Spleen (tissue), 11 donors: ENCODE measurements around the gene S1PR2. TPM values are rescaled to one million over a fixed set of nuclear protein-coding genes. Genes with fewer than 3 reads are reported as not detected.
A peak's percentile ranks its signal among the peaks of the same experiment; 100 is the strongest.

ENCODE experiments used
- DNase-seq: peaks from one replicate; pipeline ENCODE4 v3.0.0-alpha.2; 2020
- H3K27ac ChIP-seq, 8 donors: fragments of 200-600 bp; sonication (generic) in 7 of 8; 1 replicate in 4 of 8; 2 replicates in 4 of 8; pipeline versions ENCODE4 v1.5.0 to v1.8.0; 2016 to 2021; ENCODE audit warnings: inconsistent platforms in 4 of 8, mild to moderate bottlenecking in 4 of 8, moderate library complexity in 1 of 8
- H3K27me3 ChIP-seq, 7 donors: fragments of 200-600 bp; sonication (generic) in 6 of 7; replicated peaks in 1 of 7; 1 replicate in 4 of 7; 2 replicates in 3 of 7; pipeline versions ENCODE4 v1.5.0 to v1.8.0; 2016 to 2021; ENCODE audit warnings: inconsistent platforms in 3 of 7, mild to moderate bottlenecking in 1 of 7
- H3K36me3 ChIP-seq, 6 donors: fragments of 200-600 bp; sonication (generic) in 5 of 6; 1 replicate in 4 of 6; 2 replicates in 2 of 6; pipeline versions ENCODE4 v1.5.0 to v1.8.0; 2016 to 2021; ENCODE audit warnings: inconsistent platforms in 2 of 6
- H3K4me1 ChIP-seq, 6 donors: fragments of 200-600 bp; sonication (generic) in 5 of 6; 1 replicate in 3 of 6; 2 replicates in 3 of 6; pipeline versions ENCODE4 v1.5.0 to v1.8.0; 2016 to 2021; ENCODE audit warnings: inconsistent platforms in 3 of 6
- H3K4me3 ChIP-seq, 8 donors: fragments of 200-600 bp; sonication (generic) in 7 of 8; 1 replicate in 4 of 8; 2 replicates in 4 of 8; pipeline versions ENCODE4 v1.5.0 to v1.8.0; 2016 to 2021; ENCODE audit warnings: inconsistent platforms in 4 of 8, mild to moderate bottlenecking in 4 of 8, moderate library complexity in 2 of 8
- H3K9me3 ChIP-seq, 8 donors: fragments of 200-600 bp; sonication (generic) in 7 of 8; 1 replicate in 4 of 8; 2 replicates in 4 of 8; pipeline versions ENCODE4 v1.5.0 to v1.8.0; 2016 to 2021; ENCODE audit warnings: inconsistent platforms in 4 of 8
- POLR2A ChIP-seq, 3 donors: fragments of 450-650 bp; IDR thresholded peaks; one replicate each; pipeline ENCODE4 v1.5.1; 2017; ENCODE audit warnings: antibody characterized with exemption in 3 of 3, mild to moderate bottlenecking in 1 of 3
- POLR2AphosphoS5 ChIP-seq, 3 donors: sonication (generic); formaldehyde crosslinking; IDR thresholded peaks; one replicate each; pipeline ENCODE4 v1.5.1; 2017; ENCODE audit warnings: antibody characterized with exemption in 3 of 3
- WGBS, 5 donors: extraction: QIAGEN DNeasy Blood & Tissue Kit in 3 of 5; methylation state at CpG; one replicate each; pipeline versions ENCODE4 v1.1.5 to v1.1.7; 2013 to 2018; 5-methylcytosine and 5-hydroxymethylcytosine counted together
- intact Hi-C: fragments of 100-400 bp; cut with DNase I; formaldehyde crosslinking; loops from one replicate; pipeline ENCODE4 v1.15.0; 2023; ENCODE audit warnings: low total_unique reads
- polyA plus RNA-seq, 3 donors: library from polyadenylated mRNA; stranded (reverse); fragments of 200-250 nt; gene quantifications; one replicate each; pipeline ENCODE4 v1.2.1, GENCODE V29; 2013
- total RNA-seq, 7 donors: library from RNA; depleted of rRNA in 3 of 7; stranded (reverse); fragments of >200 nt in 3 of 7; fragmentation: NEBNext Ultra II Directional in 4 of 7; extraction: Animal tissue kit (Norgen Biotek cat#: 25700) in 4 of 7; gene quantifications; one replicate each; pipeline versions ENCODE4 v1.1.0 to v1.2.1, GENCODE V29; 2016 to 2021
- TF ChIP-seq, protein P1 (sequence below), 11 experiments: fragments of 200-600 bp in 7 of 11; fragments of 450-650 bp in 4 of 11; sonication (generic) in 4 of 11; IDR thresholded peaks in 8 of 11; conservative IDR thresholded peaks in 3 of 11; 1 replicate in 7 of 11; 2 replicates in 4 of 11; pipeline versions ENCODE4 v1.4.0 to v1.8.0; 2016 to 2021; ENCODE audit warnings: antibody characterized with exemption in 11 of 11, inconsistent platforms in 4 of 11, mild to moderate bottlenecking in 1 of 11
- donor health status: healthy with polysubstance abuse.
- donor health status: DM: no; HTN: no; CAD: no; lungs with moderate emphysema.
- donor health status: DM: no; HTN: no; CAD: no.
- donor health status: Bipolar disorder and iron deficiency.
- donor health status: healthy.
- donor health status: DM: no; HTN: no; CAD: no.
- donor health status: DM: yes; HTN: yes; CAD: no.

S1PR2 gene
- total and polyA plus RNA-seq, 10 donors = 1.4 to 6.1 (median 3.5) TPM

DNA sequence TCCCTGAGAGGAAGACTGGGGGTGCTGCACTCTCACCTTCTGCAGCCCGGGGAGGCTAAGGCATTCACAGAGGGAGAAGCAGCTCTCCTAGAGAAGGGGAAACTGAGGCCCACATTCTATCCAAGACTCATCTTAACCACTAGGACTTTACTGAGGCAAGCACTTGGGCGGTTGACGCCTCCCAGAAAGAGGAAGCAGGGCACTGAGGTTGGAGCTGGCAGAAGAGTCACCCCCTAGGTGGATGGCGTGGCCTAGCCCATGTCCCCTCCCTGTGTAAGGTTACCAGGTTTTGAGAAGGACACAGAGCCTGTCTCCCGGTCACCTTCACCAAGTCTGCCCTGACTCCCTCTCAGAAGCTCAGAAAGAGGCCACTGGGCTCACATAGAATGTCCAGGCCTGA, 2.7 kb downstream of the S1PR2 start:
- Histone ChIP-seq H3K4me1 (peaks cover 9 to 45% (median 26%) of the 10 kb centered on the region in 6 donors), H3K36me3 (peaks cover 0 to 14% (median 9%) of the 10 kb centered on the region in 6 donors), H3K27ac (no peak overlapping the region), H3K9me3 (no peaks in the 10 kb centered on the region), H3K4me3 (no peak overlapping the region), H3K27me3 (peaks cover 0 to 18% (median 0%) of the 10 kb centered on the region in 7 donors)
- DNase-seq = no peak
- WGBS, 5 donors = 53 to 81% (median 62%) methylated on average over 5 of the region's 5 CpGs
- TF ChIP-seq POLR2A (IDR thresholded peaks at IDR 0.05) = no peak
- TF ChIP-seq POLR2AphosphoS5 (IDR thresholded peaks at IDR 0.05) = no peak
- intact Hi-C loops = no loop called here

DNA sequence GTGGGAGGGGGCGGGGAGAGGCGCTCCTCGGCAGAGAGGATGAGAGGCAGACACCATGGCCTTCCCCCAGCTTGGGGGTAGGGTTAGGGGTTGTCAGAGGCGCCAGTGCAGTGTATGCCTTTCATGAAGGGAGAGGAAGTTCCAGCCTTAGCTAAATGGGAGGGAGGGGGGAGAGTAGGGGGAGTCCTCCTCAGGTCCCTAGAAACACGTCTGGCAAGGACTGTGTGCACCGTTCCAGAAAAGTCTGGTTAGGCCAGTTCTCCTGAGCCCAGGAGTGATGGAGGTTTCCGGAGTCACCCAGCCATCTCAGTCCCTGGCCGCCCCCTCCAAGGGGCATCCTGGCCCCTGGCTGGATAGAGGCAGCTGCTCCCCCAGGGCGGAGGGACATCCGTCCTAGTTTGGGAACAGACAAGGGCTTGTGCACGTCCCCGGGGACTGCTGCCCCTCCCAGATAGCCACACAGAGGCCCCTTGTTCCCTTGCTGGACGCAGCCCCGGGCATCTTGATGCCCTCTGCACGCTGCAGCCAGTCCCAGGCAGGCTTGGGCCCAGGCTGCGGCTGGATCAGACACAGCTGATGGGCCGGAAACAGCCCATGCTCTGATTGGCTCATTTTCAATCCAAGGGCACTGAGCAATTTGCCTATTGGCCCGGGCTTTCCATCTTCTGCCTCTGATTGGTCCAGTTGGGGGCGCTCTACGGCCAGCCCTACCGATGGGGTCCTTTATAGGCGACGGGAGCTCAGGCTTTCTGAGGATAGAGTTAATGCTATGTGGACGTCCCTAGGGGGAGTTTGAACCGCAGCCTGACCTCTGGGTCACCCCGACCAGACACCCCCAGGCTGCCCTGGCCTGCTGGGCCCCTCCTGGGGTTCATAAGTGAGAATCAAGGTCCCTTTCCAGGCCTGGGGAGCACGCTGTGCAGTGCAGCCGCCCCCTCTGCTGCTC, 3.8 kb downstream of the S1PR2 start:
- Histone ChIP-seq H3K27ac (peak overlapping the region in 3 of 8 donors; percentile 21 to 35 (median 22)), H3K36me3 (peaks cover 0 to 15% (median 9%) of the 10 kb centered on the region in 6 donors), H3K4me1 (peaks cover 9 to 49% (median 27%) of the 10 kb centered on the region in 6 donors), H3K9me3 (no peaks in the 10 kb centered on the region), H3K4me3 (no peak overlapping the region), H3K27me3 (peaks cover 0 to 18% (median 0%) of the 10 kb centered on the region in 7 donors)
- 76 to 88% (median 84%) methylated on average over 20 to 28 of the region's 28 CpGs for WGBS, 5 donors
- intact Hi-C loops = no loop called here
- TF ChIP-seq POLR2AphosphoS5 (IDR thresholded peaks at IDR 0.05) = no peak
- no peak for TF ChIP-seq POLR2A (IDR thresholded peaks at IDR 0.05)
- TF ChIP-seq, protein P1, sequence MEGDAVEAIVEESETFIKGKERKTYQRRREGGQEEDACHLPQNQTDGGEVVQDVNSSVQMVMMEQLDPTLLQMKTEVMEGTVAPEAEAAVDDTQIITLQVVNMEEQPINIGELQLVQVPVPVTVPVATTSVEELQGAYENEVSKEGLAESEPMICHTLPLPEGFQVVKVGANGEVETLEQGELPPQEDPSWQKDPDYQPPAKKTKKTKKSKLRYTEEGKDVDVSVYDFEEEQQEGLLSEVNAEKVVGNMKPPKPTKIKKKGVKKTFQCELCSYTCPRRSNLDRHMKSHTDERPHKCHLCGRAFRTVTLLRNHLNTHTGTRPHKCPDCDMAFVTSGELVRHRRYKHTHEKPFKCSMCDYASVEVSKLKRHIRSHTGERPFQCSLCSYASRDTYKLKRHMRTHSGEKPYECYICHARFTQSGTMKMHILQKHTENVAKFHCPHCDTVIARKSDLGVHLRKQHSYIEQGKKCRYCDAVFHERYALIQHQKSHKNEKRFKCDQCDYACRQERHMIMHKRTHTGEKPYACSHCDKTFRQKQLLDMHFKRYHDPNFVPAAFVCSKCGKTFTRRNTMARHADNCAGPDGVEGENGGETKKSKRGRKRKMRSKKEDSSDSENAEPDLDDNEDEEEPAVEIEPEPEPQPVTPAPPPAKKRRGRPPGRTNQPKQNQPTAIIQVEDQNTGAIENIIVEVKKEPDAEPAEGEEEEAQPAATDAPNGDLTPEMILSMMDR (IDR thresholded peaks at IDR 0.05 in 8 of 11, conservative IDR thresholded peaks at IDR 0.05 in 3 of 11) = no peak
- no peak for DNase-seq

DNA sequence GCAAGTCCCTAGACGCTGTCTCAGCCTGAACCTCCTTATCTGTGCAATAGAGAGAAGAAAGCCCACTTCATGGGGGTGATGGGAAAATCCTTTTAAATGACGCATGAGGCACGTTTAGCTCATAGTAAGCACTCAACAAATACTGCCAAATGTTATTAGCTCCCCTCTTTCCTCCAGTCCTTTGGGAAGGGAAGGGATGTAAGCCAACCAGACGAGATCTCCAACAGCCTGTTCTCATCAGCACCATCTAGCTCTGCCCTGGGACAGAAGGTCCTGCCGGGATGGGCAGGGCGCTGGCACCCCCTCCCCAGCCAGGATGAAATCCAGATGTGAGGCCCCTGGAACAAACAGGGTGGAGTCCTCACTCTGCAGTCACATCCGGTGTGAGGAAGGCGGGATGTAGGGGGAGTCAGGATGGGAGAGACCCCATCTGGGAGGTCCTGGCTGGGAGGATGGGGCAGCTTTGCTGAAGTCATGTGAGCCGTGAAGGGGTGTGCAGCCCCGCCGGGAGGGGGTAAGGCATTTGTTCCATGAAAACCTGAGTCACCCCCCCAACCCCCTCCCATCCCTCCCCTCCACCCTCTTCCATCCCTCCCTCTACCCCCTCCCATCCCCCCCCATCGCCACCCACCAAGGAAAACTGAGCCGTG, 4.6 kb downstream of the S1PR2 start:
- Histone ChIP-seq H3K4me1 (peaks cover 9 to 45% (median 24%) of the 10 kb centered on the region in 6 donors), H3K27me3 (peaks cover 0 to 18% (median 0%) of the 10 kb centered on the region in 7 donors), H3K4me3 (no peak overlapping the region), H3K36me3 (peaks cover 0 to 15% (median 9%) of the 10 kb centered on the region in 6 donors), H3K27ac (peak overlapping the region in 4 of 8 donors; percentile 20 to 35 (median 22)), H3K9me3 (no peaks in the 10 kb centered on the region)
- no peak for DNase-seq
- WGBS, 5 donors = 65 to 77% (median 68%) methylated on average over 12 to 13 of the region's 13 CpGs
- intact Hi-C loops = no loop called here
- TF ChIP-seq, protein P1 (IDR thresholded peaks at IDR 0.05 in 8 of 11, conservative IDR thresholded peaks at IDR 0.05 in 3 of 11) = no peak
- TF ChIP-seq POLR2AphosphoS5 (IDR thresholded peaks at IDR 0.05) = peak in 2 of 3 donors; percentile 17 to 50

DNA sequence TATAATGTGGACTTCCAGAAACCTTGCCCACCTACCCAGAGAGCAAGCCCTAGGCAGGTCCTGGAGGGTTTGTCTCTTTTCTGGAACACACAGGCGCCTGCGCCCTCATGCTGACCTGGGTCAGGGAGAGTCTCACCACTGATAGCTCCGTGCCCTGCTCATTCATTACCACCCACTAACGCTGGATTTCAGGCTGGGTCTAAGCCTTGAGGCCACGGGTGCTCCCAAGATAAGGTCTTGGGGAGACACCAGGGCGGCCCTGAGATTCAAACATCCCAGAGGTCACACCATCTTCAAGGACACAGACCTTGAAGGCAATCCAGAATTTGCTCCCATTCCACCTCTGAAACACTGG, 5.1 kb downstream of the S1PR2 start:
- peak overlapping the region in 1 of 8 donors; percentile 21 for H3K27ac ChIP-seq
- intact Hi-C loops = no loop called here
- H3K27me3 ChIP-seq = peaks cover 0 to 13% (median 0%) of the 10 kb centered on the region in 7 donors
- no peaks in the 10 kb centered on the region for H3K9me3 ChIP-seq
- H3K36me3 ChIP-seq = peaks cover 0 to 15% (median 9%) of the 10 kb centered on the region in 6 donors
- H3K4me1 ChIP-seq = peaks cover 9 to 40% (median 21%) of the 10 kb centered on the region in 6 donors
- TF ChIP-seq POLR2AphosphoS5 (IDR thresholded peaks at IDR 0.05) (no peak), POLR2A (IDR thresholded peaks at IDR 0.05) (no peak)
- TF ChIP-seq, protein P1 (IDR thresholded peaks at IDR 0.05 in 8 of 11, conservative IDR thresholded peaks at IDR 0.05 in 3 of 11) = no peak
- WGBS, 5 donors = 85 to 95% (median 87%) methylated on average over 6 of the region's 6 CpGs
- no peak for DNase-seq
- H3K4me3 ChIP-seq = no peak overlapping the region
